ENCODE measurements around the gene UTP14C. TPM values are rescaled to one million over a fixed set of nuclear protein-coding genes. Genes with fewer than 3 reads are reported as not detected.
"Not testable (repeated sequence)": the region's sequence is repeated elsewhere in the genome, so short reads cannot be mapped to it uniquely, and the experiment has no call there.

UTP14C gene
- polyA plus RNA-seq (ENCODE audit: low read depth in 6 of 6), result 1 to 10 TPM in 4 of 6 donors, under 1 TPM in 1, not detected in 1; 0.93 to 3.4 (median 2.0) TPM

- Mint-ChIP-seq H3K27ac (no peak within 1 kb of the TSS), H3K4me3 (no peak within 1 kb of the TSS), H3K27me3 (no peaks in the 10 kb centered on the region), H3K9me3 (peaks cover 0 to 4% (median 0%) of the 10 kb centered on the region in 7 donors), H3K36me3 (peaks cover 52 to 61% of the 10 kb centered on the region in 2 donors), H3K4me1 (peaks cover 13 to 35% (median 28%) of the 10 kb centered on the region in 3 donors)
- ATAC-seq (ENCODE audit: low read depth in 2 of 2), result no peak
- no peak for DNase-seq
Measured at GRCh38 chr13:52024481-52024880, at the start of gene UTP14C. TSS of gene UTP14C (plus strand) at chr13:52024691. CDS start at chr13:52028805, 4,114 bp downstream.

- DNase-seq (no peak), ATAC-seq (ENCODE audit: low read depth in 2 of 2) (no peak)
- H3K36me3 Mint-ChIP-seq, result no peaks in the 10 kb centered on the region
- H3K4me3 Mint-ChIP-seq, result no peak overlapping the region
- H3K27ac Mint-ChIP-seq, result no peak overlapping the region
- peaks cover 4 to 18% (median 14%) of the 10 kb centered on the region in 3 donors for H3K27me3 Mint-ChIP-seq
- no peaks in the 10 kb centered on the region for H3K9me3 Mint-ChIP-seq
- H3K4me1 Mint-ChIP-seq, result no peaks in the 10 kb centered on the region
Measured at GRCh38 chr13:51976423-51976822, 48.1 kb upstream of the UTP14C start.

- H3K9me3 Mint-ChIP-seq, result no peaks in the 10 kb centered on the region
- no peak overlapping the region for H3K27ac Mint-ChIP-seq
- ATAC-seq (ENCODE audit: low read depth in 2 of 2) (no peak), DNase-seq (no peak)
- peaks cover 4 to 16% (median 13%) of the 10 kb centered on the region in 3 donors for H3K27me3 Mint-ChIP-seq
- no peak overlapping the region for H3K4me3 Mint-ChIP-seq
- H3K4me1 Mint-ChIP-seq, result no peaks in the 10 kb centered on the region
- no peaks in the 10 kb centered on the region for H3K36me3 Mint-ChIP-seq
Measured at GRCh38 chr13:51976890-51977289, 47.6 kb upstream of the UTP14C start.

GRCh38 chr13:51977625-51978024, 46.9 kb upstream of the UTP14C start:
- no peak overlapping the region for H3K27ac Mint-ChIP-seq
- peaks cover 4 to 9% (median 9%) of the 10 kb centered on the region in 3 donors for H3K27me3 Mint-ChIP-seq
- no peaks in the 10 kb centered on the region for H3K9me3 Mint-ChIP-seq
- H3K36me3 Mint-ChIP-seq, result no peaks in the 10 kb centered on the region
- H3K4me1 Mint-ChIP-seq, result no peaks in the 10 kb centered on the region
- DNase-seq, result no peak
- ATAC-seq (ENCODE audit: low read depth in 2 of 2), result no peak
- no peak overlapping the region for H3K4me3 Mint-ChIP-seq

- H3K27me3 Mint-ChIP-seq, result peaks cover 9 to 17% (median 10%) of the 10 kb centered on the region in 3 donors
Measured at GRCh38 chr13:51978796-51979556, 45.5 kb upstream of the UTP14C start.

GRCh38 chr13:51980908-51981307, 43.6 kb upstream of the UTP14C start:
- no peak for ATAC-seq (ENCODE audit: low read depth in 2 of 2)
- Mint-ChIP-seq H3K27me3 (peaks cover 14 to 35% (median 29%) of the 10 kb centered on the region in 3 donors), H3K4me1 (no peaks in the 10 kb centered on the region), H3K27ac (no peak overlapping the region), H3K9me3 (peaks cover 0 to 6% (median 1%) of the 10 kb centered on the region in 7 donors), H3K4me3 (no peak overlapping the region), H3K36me3 (no peaks in the 10 kb centered on the region)
- DNase-seq, result no peak

More at GRCh38 chr13:51978796-51979556, 45.5 kb upstream of the UTP14C start:
- H3K4me1 Mint-ChIP-seq, result no peaks in the 10 kb centered on the region
- ATAC-seq (ENCODE audit: low read depth in 2 of 2) (no peak), DNase-seq (no peak)
- no peak overlapping the region for H3K4me3 Mint-ChIP-seq
- no peak overlapping the region for H3K27ac Mint-ChIP-seq
- peaks cover 0 to 1% (median 0%) of the 10 kb centered on the region in 7 donors for H3K9me3 Mint-ChIP-seq
- H3K36me3 Mint-ChIP-seq, result no peaks in the 10 kb centered on the region

- Mint-ChIP-seq H3K27ac (no peak overlapping the region), H3K4me1 (no peaks in the 10 kb centered on the region), H3K9me3 (peaks cover 0 to 6% (median 1%) of the 10 kb centered on the region in 7 donors), H3K27me3 (peaks cover 14 to 39% (median 33%) of the 10 kb centered on the region in 3 donors), H3K36me3 (no peaks in the 10 kb centered on the region), H3K4me3 (no peak overlapping the region)
- ATAC-seq (ENCODE audit: low read depth in 2 of 2) (no peak), DNase-seq (no peak)
Measured at GRCh38 chr13:51981355-51981754, 43.1 kb upstream of the UTP14C start.

- not testable (repeated sequence) for ATAC-seq (ENCODE audit: low read depth in 2 of 2); DNase-seq; H3K9me3 Mint-ChIP-seq; H3K36me3 Mint-ChIP-seq; H3K27ac Mint-ChIP-seq; H3K4me3 Mint-ChIP-seq; H3K4me1 Mint-ChIP-seq
- peaks cover 14 to 56% (median 43%) of the 10 kb centered on the region in 3 donors for H3K27me3 Mint-ChIP-seq
Measured at GRCh38 chr13:51983292-51983691, 41.2 kb upstream of the UTP14C start.

GRCh38 chr13:51984904-51985303, 39.6 kb upstream of the UTP14C start:
- H3K27me3 Mint-ChIP-seq, result peaks cover 14 to 56% (median 43%) of the 10 kb centered on the region in 3 donors
- not testable (repeated sequence) for H3K9me3 Mint-ChIP-seq; H3K4me3 Mint-ChIP-seq; H3K4me1 Mint-ChIP-seq; DNase-seq; ATAC-seq (ENCODE audit: low read depth in 2 of 2); H3K27ac Mint-ChIP-seq; H3K36me3 Mint-ChIP-seq

GRCh38 chr13:51988988-51989618, 35.4 kb upstream of the UTP14C start:
- H3K4me3 Mint-ChIP-seq, result no peak overlapping the region
- H3K36me3 Mint-ChIP-seq, result peaks cover 0 to 7% of the 10 kb centered on the region in 2 donors
- DNase-seq (no peak), ATAC-seq (ENCODE audit: low read depth in 2 of 2) (no peak)
- H3K4me1 Mint-ChIP-seq, result no peaks in the 10 kb centered on the region
- H3K27me3 Mint-ChIP-seq, result peaks cover 8 to 45% (median 40%) of the 10 kb centered on the region in 3 donors
- H3K27ac Mint-ChIP-seq, result no peak overlapping the region
- peaks cover 0 to 8% (median 6%) of the 10 kb centered on the region in 7 donors for H3K9me3 Mint-ChIP-seq

- Mint-ChIP-seq H3K4me3 (no peak overlapping the region), H3K27ac (no peak overlapping the region), H3K4me1 (no peaks in the 10 kb centered on the region), H3K36me3 (no peaks in the 10 kb centered on the region), H3K27me3 (peaks cover 26 to 40% (median 28%) of the 10 kb centered on the region in 3 donors), H3K9me3 (no peaks in the 10 kb centered on the region)
- ATAC-seq (ENCODE audit: low read depth in 2 of 2) (no peak), DNase-seq (no peak)
Measured at GRCh38 chr13:51993713-51994112, 30.8 kb upstream of the UTP14C start.

GRCh38 chr13:51995677-51996551, 28.6 kb upstream of the UTP14C start:
- no peaks in the 10 kb centered on the region for H3K36me3 Mint-ChIP-seq
- DNase-seq (no peak), ATAC-seq (ENCODE audit: low read depth in 2 of 2) (no peak)
- H3K27me3 Mint-ChIP-seq, result peaks cover 26 to 56% (median 46%) of the 10 kb centered on the region in 3 donors
- H3K4me1 Mint-ChIP-seq, result no peaks in the 10 kb centered on the region
- H3K27ac Mint-ChIP-seq, result no peak overlapping the region
- no peaks in the 10 kb centered on the region for H3K9me3 Mint-ChIP-seq
- no peak overlapping the region for H3K4me3 Mint-ChIP-seq

GRCh38 chr13:51996641-51997040, 27.9 kb upstream of the UTP14C start:
- Mint-ChIP-seq H3K27me3 (peaks cover 27 to 51% (median 41%) of the 10 kb centered on the region in 3 donors), H3K36me3 (no peaks in the 10 kb centered on the region), H3K27ac (no peak overlapping the region), H3K9me3 (no peaks in the 10 kb centered on the region), H3K4me1 (no peaks in the 10 kb centered on the region), H3K4me3 (no peak overlapping the region)
- ATAC-seq (ENCODE audit: low read depth in 2 of 2) (no peak), DNase-seq (no peak)

Data from naive B cell (primary cell).